Right lobe of liver (tissue), 4 donors: ENCODE data around the gene IFI16.

ENCODE experiments used
- CTCF ChIP-seq, 4 donors: fragments of 200-600 bp in 3 of 4; fragments of 450-650 bp in 1 of 4; IDR thresholded peaks; one replicate each; pipeline versions ENCODE4 v1.5.1 to v1.8.0; 2016 to 2022; ENCODE audit warnings: antibody characterized with exemption in 4 of 4, mild to moderate bottlenecking in 2 of 4
- POLR2A ChIP-seq: fragments of 450-650 bp; IDR thresholded peaks from one replicate; pipeline ENCODE4 v1.6.1; 2017; ENCODE audit warnings: antibody characterized with exemption, mild to moderate bottlenecking
- donor health status: DM: no; HTN: no; CAD: no.
- donor health status: DM: no; HTN: no; CAD: no.
- donor health status: DM: no; HTN: yes; CAD: no.

GRCh38 chr1:159009704-159010361 lies at the start of gene IFI16:
- no peak for TF ChIP-seq CTCF (IDR thresholded peaks at IDR 0.05)
- peak; percentile 64 for TF ChIP-seq POLR2A
